ENCODE measurements around the gene KSR1.

- TF ChIP-seq EZH2phosphoT487 (IDR thresholded peaks at IDR 0.05; ENCODE audit: insufficient read depth, low read depth) (no peak), EZH2 (IDR thresholded peaks at IDR 0.05; ENCODE audit: insufficient read depth, poor library complexity, severe bottlenecking) (no peak)
Measured at GRCh38 chr17:27609611-27610303, 153.5 kb downstream of the KSR1 start.

Measured in GM23248 (cell line).